H1 (cell line): ENCODE data around the gene BORCS8. TPM values are rescaled to one million over a fixed set of nuclear protein-coding genes. Genes with fewer than 3 reads are reported as not detected.

ENCODE experiments used
- CBX5 ChIP-seq: fragments of 300-800, 300-1000 bp; sonication (generic); IDR thresholded peaks from 2 replicates; pipeline ENCODE4 v1.7.1; 2016; ENCODE audit warnings: antibody characterized with exemption, low read length, low read depth
- polyA plus RNA-seq, 7 experiments: library from polyadenylated mRNA; depleted of rRNA in 3 of 7; stranded (reverse) in 5 of 7; unstranded in 2 of 7; fragments of >200 nt in 5 of 7; fragments of 200-250 nt in 2 of 7; gene quantifications; 1 replicate in 5 of 7; 2 replicates in 1 of 7; 4 replicates in 1 of 7; pipeline versions ENCODE4 v1.2.1 to v1.2.3, GENCODE V29; 2011 to 2013; ENCODE audit warnings: missing spikeins in 2 of 7, mixed read lengths in 2 of 7
- total RNA-seq: library from RNA; stranded (reverse); fragmentation: NEBNext Ultra II Directional; extraction: Animal tissue kit (Norgen Biotek cat#: 25700); gene quantifications from 2 replicates; pipeline ENCODE4 v1.2.1, GENCODE V29; 2021

BORCS8 gene
- total and polyA plus RNA-seq, 2 of the 8 experiments (the other 6 are each of a cell fraction or from before 2014, with no cell fraction given), result 15.0 to 15.9 TPM

- TF ChIP-seq CBX5, result no peak
Measured at GRCh38 chr19:19215792-19216191, 23.8 kb upstream of the BORCS8 start (continued).
